ENCODE measurements around the gene NIPAL3.
A peak's percentile ranks its signal among the peaks of the same experiment; 100 is the strongest.
"Not testable (repeated sequence)": the region's sequence is repeated elsewhere in the genome, so short reads cannot be mapped to it uniquely, and the experiment has no call there.

Gene NIPAL3

DNA sequence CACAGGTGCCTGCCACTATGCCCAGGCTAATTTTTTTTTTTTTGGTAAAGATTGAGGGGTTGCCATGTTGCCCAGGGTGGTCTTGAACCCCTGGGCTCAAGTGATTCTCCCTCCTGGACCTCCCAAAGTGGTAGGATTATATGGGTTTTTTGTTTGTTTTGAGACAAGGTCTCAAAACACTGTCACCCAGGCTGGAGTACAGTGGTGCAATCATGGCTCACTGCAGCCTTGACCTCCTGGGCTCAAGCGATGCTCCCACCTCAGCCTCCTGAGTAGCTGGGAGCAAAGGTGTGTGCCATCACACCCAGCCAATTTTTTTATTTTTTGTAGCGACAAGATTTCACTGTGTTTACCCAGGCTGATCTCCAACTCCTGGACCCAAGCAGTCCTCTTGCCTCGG, 78.2 kb downstream of the NIPAL3 start:
- no peak for DNase-seq

DNA sequence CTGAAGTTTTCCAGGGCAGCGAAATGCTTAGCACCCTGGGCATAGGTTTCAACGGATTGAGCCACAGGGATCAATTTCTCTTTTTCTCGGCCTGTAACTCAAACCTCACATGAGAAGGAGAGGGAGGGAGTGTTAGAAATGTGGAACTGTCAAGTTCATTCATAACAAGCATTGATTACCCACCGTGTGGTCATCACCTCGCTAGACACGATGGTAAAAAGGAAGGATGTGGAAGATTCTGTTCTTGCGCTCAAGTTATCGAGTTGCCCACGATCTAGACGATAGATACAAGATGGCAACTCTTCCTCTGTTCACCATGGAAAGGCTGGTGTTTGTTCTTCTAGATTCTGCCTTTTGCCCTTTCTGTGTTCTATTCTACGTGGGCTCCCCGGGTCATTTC, 83.0 kb downstream of the NIPAL3 start:
- no peak for DNase-seq

DNA sequence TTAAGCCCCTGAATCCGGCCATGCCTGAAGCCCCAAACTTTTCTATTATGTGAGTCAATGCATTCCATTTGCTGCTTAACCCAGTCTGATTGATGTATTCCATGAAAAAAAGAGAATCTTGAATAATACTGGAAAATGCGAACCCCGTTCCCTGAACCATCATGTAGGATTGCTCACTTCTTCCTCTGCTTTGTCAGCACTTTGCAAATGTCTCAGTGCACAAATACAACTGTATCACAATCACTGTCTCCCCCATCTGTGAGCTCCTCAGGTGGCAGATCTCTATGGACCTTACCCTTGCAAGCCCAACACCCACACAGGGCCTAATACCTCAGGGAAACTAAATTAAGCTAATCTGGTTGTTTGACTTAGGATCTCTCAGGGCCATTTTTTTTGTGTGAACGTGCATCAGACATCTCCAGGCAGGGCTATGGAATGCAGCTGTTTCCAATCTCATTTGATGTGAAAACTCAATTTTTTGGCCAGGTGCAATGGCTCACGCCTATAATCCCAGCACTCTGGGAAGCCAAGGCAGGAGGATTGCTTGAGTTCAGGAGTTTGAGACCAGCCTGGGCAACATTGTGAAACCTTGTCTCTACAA, 84.9 kb downstream of the NIPAL3 start:
- no peak for DNase-seq

DNA sequence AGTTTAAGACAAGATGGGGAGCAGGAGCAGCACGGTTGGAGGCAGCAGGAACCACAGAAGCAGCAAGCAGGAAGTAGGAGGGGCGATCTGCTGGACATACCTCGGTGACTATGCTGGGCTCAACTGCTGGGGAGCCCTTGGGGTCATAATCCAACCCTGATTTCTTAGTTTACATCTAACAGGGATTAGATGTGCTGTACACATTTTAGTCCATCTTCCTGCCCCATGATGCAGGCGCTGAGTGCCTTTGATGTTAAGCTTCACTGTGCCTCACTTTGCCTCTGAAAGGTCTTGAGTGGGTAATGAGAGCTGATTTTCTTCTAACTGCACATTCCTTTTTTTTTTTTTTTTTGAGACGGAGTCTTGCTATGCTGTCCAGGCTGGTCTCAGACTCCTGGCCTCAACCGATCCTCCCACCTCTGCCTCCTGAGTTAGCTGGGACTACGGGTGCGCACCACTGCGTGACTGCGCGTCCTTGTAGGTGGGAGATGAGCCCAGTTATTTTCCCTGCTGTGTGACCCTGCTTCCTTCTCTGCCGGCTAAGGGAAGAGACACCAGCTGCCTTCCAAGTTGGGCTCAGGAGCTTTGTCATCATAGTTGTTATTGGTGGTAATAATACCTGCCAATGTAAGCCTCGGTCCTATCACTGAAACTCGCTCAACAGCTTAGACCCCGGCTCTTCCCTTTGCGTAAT, 85.9 kb downstream of the NIPAL3 start:
- DNase-seq: no peak

DNA sequence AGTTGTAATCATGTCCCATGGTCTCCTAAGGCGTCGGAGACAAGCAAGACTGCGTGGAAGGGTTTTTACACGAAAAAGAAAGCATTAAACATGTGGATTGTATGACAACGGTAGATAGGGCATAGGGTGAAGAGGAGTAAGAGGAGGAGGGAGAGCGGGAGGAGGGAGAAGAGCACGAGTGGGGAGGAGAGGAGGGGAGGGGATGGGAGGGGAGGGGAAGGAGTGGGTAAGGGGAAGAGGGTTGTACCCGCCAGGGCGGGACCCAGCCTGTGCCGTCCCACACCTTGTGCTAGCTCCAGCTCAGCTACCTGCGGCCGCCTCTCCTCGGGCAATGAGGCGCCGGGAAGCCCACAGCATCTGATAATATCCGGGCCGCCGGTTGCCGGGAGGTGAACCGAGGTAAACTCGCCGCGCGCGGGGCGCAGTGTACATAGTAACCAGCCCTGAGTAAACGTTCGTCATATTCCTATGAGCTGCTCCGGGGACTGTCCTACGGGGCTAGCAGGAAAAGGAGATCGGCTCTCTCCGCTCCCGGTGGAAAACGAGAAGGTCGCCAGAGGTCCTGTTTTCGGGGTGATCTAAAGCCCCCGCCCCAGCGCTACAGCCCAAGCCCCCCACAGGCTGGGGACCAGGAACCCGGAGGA, 86.6 kb downstream of the NIPAL3 start:
- DNase-seq: no peak

DNA sequence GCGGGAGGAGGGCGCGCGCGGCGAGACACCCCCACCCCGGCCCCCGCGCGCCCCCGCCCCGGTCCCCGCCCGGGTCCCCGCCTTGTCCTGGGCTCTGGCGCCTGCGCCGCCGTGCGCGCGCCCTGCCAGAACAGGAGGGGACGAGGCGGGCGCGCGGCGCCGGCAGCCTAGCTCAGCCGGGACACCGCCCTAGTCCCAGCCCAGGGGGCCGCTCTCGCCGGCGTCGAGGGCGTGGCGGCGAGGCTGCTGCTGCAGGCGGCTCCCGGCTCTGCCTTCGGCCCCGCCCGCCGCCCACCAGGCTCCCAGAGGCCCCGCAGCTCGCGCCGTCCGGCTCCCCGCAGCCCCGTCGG, 87.1 kb downstream of the NIPAL3 start, which contains the start of gene RCAN3:
TSS of gene RCAN3 (plus strand) at position 128 of the 350 bp plus-strand sequence. CDS start 11,537 bp downstream, outside the sequence.
- DNase-seq: peak; percentile 64

DNA sequence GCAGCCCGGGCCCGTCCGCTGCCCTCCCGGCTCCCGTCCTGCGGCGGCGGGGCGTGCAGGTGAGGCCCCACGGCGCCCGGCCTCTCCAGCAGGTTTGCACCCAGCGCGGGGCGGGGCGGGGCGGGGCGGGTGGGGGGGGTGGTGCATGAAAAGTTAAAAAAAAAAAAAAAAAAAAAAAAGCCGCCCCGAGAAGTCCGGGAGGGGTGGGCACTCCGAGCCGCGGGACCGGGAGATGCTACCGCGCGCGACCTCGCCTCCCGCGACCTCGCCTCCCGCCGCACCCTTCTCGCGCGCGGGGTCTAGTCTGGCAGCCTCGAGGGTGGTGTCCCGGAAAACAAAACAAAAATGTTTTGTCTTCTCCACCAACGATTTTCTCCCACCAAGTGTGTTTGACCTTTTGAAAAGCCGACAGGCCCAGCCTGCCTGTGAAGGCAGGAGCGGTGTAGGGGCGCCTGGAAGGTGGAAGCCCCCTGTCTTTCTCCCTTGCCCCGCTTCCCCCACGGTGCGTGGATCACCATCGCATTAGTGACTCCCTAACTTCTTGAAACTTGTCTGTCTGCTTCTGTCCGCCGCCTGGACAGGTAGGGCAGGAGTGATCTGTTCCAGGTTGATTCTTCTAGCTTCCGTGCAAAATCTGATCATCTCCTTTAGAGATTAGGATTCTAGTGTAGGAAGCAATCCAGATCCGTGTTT, 87.6 kb downstream of the NIPAL3 start:
- no peak for DNase-seq

DNA sequence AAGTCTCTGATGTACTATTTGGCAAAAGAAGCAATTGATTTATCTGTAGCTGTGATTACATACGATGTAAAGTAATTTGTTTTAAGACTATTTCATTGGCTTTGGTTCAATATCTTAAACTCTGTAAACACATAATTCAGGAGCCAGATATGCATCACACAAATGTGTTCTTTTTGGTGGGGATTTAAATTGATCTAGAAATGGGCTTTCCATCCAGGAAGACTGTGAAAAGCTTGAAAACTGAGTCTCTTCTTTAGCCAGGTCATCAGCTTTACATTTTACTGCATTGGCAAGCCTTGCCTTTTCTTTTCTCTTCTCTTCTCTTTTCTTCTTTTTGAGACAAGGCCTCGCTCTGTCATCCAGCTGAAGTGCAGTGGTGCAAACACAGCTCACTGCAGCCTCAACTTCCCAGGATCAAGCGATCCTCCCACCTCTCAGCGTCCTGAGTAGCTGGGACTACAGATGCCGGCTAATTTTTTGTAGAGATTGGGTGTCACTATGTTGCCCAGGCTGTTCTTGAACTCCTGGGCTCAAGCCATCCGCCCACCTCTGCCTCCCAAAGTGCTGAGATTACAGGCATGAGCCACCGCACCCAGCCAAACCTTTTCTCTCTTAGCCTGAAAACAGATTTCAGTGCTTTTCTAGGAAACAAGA, 88.4 kb downstream of the NIPAL3 start:
- DNase-seq: no peak

DNA sequence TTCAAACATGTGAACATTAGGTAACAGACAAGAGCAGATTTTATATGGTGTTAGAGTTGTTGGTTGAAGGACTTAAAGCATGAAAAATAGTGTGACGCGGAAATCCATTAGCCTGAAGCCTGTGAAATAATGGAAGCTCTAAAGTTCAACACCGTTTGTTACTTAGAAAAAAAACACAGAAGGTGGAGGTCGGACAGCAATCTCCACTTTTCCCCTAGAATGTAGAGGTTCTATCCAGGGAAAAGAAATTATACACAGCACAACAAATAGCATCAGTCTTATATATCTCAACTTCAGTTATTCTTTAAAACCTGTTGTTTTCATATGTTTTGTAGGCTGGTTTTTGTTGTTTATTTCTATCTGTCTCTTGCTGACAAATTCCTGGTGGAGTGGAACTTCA, 89.0 kb downstream of the NIPAL3 start:
- DNase-seq: no peak

DNA sequence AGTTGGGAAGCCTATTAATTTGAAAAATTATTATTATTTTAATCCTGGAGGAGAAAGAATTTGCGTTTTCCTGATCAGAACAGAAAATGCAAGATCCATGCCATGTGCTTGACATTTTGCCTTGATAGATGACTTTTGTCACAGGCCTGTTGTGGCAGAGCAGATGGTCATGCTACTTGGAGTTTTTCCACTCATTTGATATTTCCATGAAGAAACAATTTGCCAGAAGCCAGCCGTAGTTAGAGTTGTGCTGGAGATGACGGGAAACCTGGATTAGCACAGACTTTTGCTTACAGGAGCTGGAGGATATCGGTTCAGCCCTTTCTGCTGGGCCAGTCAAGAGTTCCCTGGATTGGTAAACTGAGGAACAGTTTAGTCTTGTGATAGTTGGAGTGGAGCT, 90.2 kb downstream of the NIPAL3 start:
- peak; percentile 26 for DNase-seq

DNA sequence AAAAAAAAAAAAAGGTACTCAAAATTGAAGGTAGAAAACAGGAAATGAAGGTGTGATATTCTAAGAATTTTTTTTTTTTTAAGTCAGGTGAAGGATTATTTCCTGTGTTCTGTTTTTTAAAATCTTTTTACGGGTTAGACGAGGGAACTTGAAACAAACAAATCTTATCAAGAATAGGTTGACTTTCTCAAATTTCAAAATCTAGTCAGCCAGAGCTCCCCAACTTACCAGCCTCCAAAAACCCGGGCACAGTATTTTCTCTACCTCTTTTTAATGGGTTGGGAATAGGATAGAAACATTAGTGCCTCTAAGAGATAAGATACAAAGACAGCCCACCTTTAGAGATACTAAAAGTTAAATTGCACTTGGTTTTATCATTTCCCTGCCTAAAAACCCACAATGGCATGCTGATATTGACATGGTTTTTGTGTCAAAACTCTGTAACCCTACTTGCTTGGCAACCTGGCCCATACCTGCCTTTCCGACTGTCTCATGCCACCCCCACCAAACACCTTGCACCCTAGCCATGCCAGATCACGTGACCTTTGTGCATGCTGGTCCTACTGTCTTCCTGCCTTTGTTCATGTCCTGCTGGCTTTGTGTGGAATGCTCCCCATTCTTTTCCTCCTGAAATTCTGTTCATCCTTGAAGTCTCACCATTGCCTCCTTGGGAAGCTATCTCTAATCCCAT, 91.2 kb downstream of the NIPAL3 start:
- DNase-seq: no peak

DNA sequence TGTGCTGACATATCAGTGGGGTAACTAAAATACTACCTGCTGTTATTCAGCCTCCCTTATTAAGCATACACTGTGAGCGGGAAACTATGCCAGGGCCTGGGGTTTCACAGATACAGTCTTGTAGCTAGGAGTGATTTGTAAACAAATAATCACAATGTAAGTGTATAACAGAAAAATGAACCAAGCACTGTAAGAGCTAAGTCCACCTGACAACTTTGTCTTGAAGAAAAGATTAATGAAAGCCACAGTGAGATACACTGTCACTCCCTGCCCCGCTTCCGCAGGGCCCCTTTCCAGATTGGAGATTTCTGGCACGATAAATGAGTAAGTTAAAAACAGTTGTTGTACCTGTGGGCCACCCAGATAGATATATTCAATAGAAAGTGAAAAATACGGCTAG, 91.8 kb downstream of the NIPAL3 start:
- DNase-seq: no peak

DNA sequence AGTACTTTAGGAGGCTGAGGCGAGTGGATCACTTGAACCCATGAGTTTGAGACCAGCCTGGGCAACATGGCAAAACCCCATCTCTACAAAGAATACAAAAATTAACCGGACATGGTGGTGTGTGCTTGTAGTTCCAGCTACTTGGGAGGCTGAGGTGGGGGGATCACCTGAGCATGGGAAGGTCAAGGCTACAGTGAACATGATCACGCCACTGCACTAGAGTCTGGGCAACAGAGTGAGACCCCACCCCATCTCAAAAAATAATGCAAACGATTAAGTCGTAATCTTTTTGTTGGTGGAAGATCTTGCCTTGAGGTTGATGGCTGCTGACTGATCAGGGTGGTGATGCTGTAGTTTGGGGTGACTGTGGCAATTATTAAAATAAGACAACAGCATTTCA, 93.3 kb downstream of the NIPAL3 start:
- no peak for DNase-seq

DNA sequence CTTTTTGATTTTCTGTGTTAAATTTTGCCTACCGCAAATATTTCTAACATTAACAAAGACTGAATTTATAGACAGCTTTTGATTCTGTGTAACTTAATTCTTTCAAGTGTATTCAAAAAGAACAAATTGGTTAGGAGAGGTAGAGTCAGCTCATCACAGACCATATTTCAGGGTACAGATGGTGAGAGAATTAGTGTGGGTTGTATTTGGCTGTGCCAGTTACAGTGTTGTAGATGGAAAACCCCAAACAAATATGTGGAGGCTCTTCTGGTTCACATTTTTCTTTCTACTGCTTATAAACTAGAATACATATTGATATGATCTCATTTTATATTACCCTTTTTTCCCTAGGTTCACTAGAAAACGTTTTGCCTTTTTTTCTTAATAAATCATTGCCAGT, 98.1 kb downstream of the NIPAL3 start:
- no peak for DNase-seq

DNA sequence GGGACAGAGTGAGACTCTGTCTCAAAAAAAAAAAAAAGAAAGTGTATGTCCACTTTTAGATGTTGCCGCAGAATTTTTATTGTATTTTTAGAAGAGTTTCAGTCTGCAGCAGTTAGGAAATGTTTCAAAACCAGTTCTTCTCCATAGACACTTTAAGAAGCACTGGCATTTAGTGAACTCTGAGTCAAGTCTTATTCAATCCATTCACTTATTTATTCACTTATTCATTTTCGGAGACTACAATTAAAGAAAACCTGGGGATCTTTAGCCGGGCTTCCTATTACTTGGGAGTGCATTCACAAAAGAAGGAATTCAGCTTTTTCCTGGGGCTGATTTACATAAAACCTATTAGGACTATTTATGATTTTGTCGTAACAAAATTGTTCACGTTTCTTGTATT, 99.3 kb downstream of the NIPAL3 start:
- DNase-seq: no peak

DNA sequence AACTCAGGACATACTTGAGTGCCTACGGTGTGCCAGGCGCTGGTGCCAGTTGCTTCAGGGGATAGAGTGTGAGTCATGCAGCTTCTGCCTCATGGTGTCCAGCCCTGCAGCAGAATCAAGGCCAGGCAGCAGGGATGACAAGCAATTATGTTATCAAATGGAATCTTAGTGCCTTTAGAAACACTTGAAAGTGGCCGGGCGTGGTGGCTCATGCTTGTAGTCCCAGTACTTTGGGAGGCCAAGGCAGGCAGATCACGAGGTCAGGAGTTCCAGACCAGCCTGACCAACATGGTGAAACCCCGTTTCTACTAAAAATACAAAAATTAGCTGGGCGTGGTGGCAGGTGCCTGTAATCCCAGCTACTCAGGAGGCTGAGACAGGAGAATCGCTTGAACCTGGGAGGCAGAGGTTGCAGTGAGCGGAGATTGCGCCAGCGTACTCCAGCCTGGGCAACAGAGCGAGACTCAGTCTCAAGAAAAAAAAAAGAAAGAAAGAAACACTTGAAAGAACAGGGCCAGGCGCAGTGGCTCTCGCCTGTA, 100.1 kb downstream of the NIPAL3 start:
- DNase-seq: not testable (repeated sequence)

DNA sequence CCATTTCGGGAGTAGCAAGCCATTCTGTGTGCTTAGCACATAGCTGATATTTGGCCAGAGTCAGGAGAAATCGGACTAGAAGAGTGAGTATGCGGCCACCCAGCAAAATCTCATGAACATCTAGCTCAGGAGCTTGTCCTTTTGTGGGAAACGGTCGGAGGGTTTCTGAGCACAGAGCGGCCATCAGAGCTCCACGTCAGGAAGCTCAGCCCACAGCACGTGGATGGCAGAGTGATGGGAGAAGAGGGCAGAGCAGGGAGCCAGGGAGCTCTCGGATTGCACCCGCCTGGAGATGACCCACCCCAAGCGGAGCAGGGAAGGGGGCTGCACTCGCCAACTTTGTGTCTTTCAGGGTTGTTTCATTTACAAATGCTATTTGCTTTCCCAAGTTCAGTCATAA, 100.9 kb downstream of the NIPAL3 start:
- DNase-seq: no peak

DNA sequence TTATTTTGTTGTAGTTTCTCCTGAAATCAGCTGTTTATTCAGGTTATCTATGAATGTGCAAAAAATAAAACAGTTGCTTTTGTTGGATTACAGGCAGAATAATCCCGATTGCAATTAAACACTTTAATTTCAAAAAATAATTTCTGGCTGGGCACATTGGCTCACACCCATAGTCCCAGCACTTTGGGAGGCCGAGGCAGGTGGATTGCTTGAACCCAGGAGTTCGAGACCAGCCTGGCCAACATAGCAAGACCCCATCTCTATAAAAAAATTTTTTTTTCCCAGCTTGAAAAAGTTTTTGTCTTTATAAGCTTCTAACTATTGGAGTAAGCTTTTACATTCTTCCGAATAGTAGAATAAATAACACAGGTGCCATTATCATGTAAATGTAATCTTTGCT, 102.3 kb downstream of the NIPAL3 start:
- no peak for DNase-seq

DNA sequence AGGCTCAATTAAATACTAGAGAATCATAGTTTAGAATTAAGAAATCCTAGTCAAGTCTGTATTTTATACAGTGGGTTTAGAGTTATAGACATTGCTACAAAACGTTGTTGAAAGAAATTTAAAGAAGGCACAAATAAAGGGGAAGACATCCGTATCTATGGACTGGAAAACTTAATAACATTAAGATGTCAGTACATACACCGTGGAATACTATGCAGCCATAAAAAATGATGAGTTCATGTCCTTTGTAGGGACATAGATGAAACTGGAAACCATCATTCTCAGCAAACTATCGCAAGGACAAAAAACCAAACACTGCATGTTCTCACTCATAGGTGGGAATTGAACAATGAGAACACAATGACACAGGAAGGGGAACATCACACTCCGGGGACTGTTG, 104.7 kb downstream of the NIPAL3 start:
- DNase-seq: not testable (repeated sequence)
